Stimulated activated CD4-positive, alpha-beta T cell treated with anti-CD3 and anti-CD28 coated beads, Interleukin-12 subunit alpha, Interleukin-12 subunit beta, amount 100 ng/mL, for 4 hours (primary cell): Measurements from ENCODE around the gene ESPNL.

Source experiments
- DNase-seq: peaks from one replicate; pipeline ENCODE4 v3.0.0-alpha.2; 2020

ESPNL gene

GRCh38 chr2:238077292-238077691 is 22.8 kb upstream of the ESPNL start:
- no peak for DNase-seq

DNA sequence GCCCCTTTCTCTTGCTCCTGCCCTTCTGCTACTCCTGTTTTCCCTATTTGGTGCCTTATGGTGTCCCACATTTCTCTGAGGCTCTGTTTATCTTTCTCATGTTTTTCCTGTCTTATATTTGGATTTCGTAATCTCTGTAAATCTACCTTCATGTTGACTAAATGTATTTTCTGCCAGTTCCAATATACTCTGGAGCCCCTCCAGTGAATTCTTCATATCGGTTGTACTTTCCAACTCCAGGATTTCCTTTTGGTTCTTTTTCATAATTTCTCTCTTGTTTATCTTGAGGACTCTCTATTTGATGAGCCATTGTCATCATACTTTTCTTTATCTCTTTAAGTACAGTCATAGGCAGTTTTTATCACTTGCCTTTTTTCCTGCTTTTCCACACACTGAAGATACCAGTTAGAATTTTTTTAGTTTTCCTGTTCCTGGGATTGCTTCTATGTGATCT is 20.2 kb upstream of the ESPNL start:
- no peak for DNase-seq

DNA sequence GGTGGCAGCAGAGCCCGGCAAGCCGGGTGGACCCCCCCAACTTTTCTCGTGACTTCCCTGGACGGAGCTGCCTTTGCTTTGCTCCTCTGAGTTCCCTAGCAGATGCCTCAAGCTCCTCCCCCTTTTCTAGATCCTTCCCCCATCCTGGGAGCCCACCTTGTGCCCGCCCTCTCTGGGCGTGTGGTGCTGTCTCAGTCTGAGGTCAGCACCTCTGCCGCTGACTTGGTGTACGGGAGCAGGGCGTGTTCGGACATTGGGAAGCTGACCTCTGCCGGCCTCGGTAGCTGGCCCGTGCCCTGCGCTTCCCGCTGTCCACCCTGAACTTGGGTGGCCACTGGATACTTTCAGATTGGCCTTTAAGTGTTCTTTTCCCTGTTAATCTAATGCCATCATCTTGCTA is 19.6 kb upstream of the ESPNL start:
- DNase-seq, result no peak

DNA sequence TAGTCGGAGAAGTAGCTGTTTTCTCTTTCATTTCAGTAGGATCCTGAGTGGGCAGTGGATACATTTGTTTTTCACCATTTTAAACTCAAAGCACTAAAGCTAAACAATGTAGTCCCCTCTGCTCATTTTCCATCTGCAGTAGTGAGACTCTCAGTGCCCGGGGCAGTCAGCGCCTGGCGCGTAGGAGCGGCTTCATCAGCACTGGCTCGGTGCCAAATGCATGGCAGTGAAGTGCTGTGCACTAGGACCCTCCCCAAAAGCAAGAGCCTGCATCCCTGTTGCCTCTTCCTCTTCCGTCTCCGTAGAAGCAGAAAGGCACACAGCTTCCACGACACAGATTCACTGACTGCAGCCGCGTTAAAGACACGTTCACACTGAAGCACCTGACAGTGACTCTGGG is 19.0 kb upstream of the ESPNL start:
- DNase-seq, result no peak

DNA sequence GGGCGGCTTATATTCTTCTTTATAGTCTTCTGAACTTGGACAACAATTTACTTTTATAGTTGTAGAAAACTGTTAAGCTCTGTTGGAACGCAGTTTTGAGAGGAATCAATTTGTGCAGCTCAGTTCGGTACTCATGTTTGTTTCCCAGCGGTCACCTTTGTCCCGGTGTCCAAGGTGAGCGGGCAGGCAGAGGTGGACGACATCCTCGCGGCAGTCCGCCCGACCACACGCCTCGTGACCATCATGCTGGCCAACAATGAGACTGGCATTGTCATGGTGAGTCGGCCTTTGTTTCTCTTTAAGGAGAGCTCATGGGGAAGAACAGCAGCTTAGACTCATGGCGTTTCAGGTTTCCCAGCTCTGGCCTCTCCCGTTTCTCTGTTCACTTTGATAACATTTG is 18.6 kb upstream of the ESPNL start:
- no peak for DNase-seq

- DNase-seq, result no peak
Observed at GRCh38 chr2:238082151-238082550, 18.0 kb upstream of the ESPNL start.

- no peak for DNase-seq
Observed at GRCh38 chr2:238082827-238083226, 17.3 kb upstream of the ESPNL start.

DNA sequence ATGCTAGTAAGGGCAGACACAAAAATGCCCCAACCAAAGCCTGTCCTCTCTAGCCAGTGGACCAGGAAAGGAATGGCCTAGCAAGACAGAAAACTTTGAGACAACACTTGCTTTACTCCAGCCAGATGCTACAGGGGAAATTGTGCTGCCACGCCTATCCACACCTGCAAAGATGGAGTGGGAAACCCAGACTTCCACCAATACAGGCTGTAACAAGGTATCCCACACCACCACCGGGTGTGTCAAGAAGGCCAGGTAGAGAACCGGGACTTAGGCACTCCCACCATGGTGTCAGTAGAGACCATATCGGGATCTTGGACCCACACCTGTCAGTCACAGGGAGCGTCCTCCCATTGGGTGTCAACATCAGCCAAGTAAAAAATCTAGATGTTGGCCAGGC is 16.2 kb upstream of the ESPNL start:
- no peak for DNase-seq

DNA sequence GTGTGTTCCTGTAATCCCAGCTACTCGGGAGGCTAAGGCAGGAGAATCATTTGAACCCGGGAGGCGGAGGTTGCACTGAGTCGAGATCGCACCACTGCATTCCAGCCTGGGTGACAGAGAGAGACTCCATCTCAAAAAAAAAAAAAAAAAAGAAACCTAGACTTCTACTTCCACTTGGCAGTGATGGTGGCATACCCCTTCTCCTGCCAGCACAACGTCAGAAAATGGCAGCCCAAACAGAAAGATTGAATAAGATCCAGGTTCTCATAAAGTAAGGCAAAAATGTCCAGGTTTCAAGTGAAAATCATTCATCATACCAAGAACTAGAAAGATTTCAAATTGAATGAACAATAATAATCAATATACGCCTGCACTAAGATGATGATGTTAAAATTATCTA is 15.4 kb upstream of the ESPNL start:
- DNase-seq, result no peak

- DNase-seq, result no peak
Observed at GRCh38 chr2:238085899-238086298, 14.2 kb upstream of the ESPNL start.

DNA sequence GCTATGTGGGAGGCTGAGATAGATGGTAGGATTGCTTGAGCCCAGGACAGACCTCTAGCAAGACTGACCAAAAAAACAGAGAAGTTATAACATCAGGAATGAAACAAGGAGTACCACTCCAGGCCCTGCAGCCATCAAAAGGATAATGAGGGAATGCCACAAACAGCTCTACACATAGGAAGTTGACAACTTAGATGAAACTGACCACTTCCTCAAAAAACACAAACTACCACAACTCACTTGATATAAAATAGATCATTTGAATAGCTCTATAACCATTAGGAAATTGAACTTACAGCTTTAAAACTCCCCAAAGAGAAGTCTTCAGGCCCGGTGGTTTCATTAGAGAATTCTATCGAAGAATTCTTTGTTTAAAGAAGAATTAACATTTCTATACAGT is 12.9 kb upstream of the ESPNL start:
- DNase-seq, result no peak

GRCh38 chr2:238090887-238091286 is 9.3 kb upstream of the ESPNL start:
- no peak for DNase-seq

GRCh38 chr2:238091436-238092060 is 8.6 kb upstream of the ESPNL start:
- DNase-seq, result no peak

- no peak for DNase-seq
Observed at GRCh38 chr2:238092486-238093035, 7.6 kb upstream of the ESPNL start.

DNA sequence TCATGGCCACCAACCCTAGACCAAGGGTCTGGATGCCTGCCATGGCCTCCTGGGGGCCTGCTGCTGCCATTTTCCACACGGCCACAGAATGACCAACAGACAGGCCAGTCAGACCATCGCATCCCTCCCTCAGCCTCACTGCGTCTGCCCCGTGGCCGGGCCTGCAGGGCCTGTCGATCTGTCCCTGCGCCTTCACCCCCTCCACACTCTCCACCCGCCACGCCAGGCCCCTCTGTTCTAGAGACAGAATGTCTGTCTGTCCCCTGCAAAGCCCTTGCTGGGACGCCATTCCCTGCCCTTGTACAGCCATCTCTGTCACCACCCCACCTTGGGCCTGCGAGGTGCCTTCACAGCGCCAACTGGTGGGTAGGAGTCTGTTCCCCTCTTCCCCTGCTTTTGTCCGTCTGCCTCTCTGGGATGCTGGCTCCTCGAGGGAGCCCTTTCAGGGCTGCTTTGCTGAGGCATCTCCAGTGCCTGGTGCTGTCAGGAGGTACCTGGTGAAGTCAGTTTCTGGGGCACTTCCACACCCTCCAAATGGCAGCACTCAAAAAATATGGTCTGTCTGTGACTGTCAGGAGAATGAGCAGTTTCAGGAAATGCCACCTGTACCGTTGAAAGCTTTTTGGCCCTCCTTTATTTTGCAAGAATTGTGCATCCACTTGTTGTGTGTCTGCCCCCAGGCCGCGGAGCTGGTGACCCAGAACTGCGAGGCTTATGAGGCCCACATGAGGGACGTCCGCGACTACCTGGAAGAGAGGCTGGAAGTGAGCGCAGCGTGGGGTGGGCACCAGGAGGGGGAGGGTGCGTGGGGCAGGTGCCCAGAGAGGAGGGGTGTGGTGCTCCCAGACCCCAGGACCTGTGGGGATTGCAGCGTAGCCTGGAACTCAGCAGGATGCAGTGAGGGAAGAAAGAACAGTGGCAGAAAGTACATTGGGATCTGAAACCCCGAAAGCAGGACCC is 6.7 kb upstream of the ESPNL start:
- DNase-seq, result no peak

DNA sequence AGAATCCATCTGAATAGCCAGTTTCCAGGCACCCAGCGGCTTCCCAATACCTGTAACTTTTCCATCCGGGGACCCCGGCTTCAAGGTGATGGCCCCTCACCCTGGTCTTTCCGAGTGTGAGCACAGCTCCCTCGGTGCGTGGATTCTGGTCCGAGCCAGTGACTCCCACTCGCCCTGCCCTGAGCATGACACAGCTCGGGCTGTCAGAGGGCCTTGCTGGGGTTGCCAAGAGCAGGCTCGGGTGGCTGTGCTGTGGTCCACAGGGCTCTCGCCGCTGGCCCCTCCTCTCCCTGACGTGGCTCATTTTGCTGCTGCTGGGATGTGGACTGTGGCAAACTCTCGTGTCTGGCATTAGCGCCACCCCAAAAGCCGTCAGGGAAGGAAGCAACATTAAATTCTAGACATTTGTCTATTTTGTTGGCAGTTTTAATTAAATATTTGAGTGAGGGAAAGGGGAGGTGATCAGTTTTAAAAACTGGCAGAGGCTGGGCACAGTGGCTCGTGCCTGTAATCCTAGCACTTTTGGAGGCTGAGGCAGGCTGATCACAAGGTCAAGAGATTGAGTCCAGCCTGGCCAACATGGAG is 5.6 kb upstream of the ESPNL start:
- no peak for DNase-seq

DNA sequence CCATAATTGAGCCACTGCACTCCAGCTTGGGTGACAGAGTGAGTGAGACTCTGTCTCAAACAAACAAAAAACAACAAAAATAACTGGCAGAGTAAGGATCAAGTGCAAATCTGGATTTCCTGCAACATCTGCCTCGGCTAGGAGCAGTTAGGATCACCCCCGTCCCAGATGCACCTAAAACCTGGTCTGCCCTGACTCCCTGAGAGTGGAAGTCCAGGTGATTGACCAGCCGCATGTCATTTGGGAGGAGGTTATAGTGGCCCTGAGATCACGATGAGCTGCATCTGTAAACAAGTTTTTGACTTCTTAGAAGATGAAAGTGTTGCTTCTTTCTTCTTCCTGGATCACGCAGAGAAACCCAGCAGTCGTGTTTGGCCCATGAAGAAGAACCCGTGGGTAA is 5.0 kb upstream of the ESPNL start:
- DNase-seq, result no peak

GRCh38 chr2:238096311-238097011 is 3.7 kb upstream of the ESPNL start:
- DNase-seq, result no peak

- DNase-seq, result no peak
Observed at GRCh38 chr2:238097201-238097987, 2.7 kb upstream of the ESPNL start.

GRCh38 chr2:238097988-238098871 is 1.9 kb upstream of the ESPNL start:
- DNase-seq, result no peak
